ENCODE results near the gene ACVR2A.

- TF ChIP-seq, protein P1, sequence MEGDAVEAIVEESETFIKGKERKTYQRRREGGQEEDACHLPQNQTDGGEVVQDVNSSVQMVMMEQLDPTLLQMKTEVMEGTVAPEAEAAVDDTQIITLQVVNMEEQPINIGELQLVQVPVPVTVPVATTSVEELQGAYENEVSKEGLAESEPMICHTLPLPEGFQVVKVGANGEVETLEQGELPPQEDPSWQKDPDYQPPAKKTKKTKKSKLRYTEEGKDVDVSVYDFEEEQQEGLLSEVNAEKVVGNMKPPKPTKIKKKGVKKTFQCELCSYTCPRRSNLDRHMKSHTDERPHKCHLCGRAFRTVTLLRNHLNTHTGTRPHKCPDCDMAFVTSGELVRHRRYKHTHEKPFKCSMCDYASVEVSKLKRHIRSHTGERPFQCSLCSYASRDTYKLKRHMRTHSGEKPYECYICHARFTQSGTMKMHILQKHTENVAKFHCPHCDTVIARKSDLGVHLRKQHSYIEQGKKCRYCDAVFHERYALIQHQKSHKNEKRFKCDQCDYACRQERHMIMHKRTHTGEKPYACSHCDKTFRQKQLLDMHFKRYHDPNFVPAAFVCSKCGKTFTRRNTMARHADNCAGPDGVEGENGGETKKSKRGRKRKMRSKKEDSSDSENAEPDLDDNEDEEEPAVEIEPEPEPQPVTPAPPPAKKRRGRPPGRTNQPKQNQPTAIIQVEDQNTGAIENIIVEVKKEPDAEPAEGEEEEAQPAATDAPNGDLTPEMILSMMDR (IDR thresholded peaks at IDR 0.05), result no peak
- no peak for TF ChIP-seq EZH2 (IDR thresholded peaks at IDR 0.05)
- no peak for TF ChIP-seq EZH2phosphoT487 (IDR thresholded peaks at IDR 0.05)
These were observed 71.9 kb downstream of the ACVR2A start for GRCh38 chr2:147916723-147917122.

All from neural progenitor cell (in vitro differentiated cells).